Measurements from ENCODE around the gene HS2ST1. TPM values are rescaled to one million over a fixed set of nuclear protein-coding genes. Genes with fewer than 3 reads are reported as not detected.
A peak's percentile ranks its signal among the peaks of the same experiment; 100 is the strongest.

The HS2ST1 gene
- total RNA-seq, 1 experiment from 2014 or later = 45.8 TPM

DNA sequence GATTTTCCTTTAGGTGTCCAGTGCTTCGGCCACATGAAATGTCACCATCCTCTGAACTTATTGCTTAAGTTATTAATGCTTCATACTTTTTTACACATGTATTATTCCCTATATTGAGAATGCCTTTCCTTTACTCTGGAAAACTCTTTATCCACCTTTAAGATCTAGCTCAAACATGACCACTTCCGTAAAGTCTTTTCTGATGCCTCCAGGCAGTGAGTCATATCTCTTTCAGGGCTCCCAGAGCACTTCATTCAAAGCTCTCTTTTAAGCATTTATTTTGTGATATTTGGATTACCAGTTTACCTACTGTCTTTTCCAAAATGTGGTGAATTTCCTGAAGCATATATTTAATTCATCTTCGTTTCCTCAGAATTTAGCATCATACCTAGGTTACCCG is 178.9 kb downstream of the HS2ST1 start:
- CTCF ChIA-PET = no interaction called here
- intact Hi-C loops (cut with micrococcal nuclease; ENCODE audit: unreplicated experiment) = no loop called here
- Histone ChIP-seq H3K36me3 (ENCODE audit: insufficient read depth, low read length, poor library complexity, severe bottlenecking) (no peaks in the 10 kb centered on the region), H3K9me3 (ENCODE audit: low read depth, low read length, poor library complexity, severe bottlenecking) (no peaks in the 10 kb centered on the region), H3K27me3 (replicated peaks; ENCODE audit: insufficient read depth, low read depth, low read length, poor library complexity) (no peaks in the 10 kb centered on the region), H3K27ac (ENCODE audit: low read depth, low read length, poor library complexity, severe bottlenecking) (no peak overlapping the region), H3K4me3 (ENCODE audit: low read depth, low read length, poor library complexity, severe bottlenecking) (no peak overlapping the region), H3K4me1 (ENCODE audit: insufficient read depth, low read length, poor library complexity, severe bottlenecking) (peaks cover 16% of the 10 kb centered on the region)
- POLR2A ChIA-PET (ENCODE audit: low non-redundant PET) = no interaction called here
- TF ChIP-seq EZH2 (IDR thresholded peaks at IDR 0.05; ENCODE audit: borderline replicate concordance, low read depth, low read length, poor library complexity, severe bottlenecking) = no peak
- TF ChIP-seq, protein P1, sequence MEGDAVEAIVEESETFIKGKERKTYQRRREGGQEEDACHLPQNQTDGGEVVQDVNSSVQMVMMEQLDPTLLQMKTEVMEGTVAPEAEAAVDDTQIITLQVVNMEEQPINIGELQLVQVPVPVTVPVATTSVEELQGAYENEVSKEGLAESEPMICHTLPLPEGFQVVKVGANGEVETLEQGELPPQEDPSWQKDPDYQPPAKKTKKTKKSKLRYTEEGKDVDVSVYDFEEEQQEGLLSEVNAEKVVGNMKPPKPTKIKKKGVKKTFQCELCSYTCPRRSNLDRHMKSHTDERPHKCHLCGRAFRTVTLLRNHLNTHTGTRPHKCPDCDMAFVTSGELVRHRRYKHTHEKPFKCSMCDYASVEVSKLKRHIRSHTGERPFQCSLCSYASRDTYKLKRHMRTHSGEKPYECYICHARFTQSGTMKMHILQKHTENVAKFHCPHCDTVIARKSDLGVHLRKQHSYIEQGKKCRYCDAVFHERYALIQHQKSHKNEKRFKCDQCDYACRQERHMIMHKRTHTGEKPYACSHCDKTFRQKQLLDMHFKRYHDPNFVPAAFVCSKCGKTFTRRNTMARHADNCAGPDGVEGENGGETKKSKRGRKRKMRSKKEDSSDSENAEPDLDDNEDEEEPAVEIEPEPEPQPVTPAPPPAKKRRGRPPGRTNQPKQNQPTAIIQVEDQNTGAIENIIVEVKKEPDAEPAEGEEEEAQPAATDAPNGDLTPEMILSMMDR (conservative IDR thresholded peaks at IDR 0.05; ENCODE audit: low read depth, low read length) = no peak
- BruUV-seq (replicated peaks) = no TSS peak
- DNase-seq (ENCODE audit: low spot score) = peak; percentile 18

DNA sequence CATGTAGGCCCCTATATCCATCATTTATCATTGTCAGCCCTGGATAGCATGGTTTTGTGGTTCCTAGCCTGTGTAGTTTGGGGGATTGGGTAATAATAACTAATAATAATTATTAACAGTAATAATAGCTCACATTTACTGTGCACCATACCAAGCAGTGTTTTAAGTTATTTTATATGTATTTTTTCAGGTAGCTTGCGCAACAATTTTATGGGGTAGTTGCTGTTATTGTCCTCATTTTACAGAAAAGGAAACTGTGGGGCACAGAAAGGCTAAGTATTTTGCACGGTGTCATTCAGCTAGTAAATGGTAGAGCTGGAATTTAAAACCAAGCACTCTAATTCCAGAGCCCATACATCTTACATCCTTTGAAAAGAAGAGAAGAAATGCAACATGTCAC is 179.8 kb downstream of the HS2ST1 start:
- no peaks in the 10 kb centered on the region for H3K9me3 ChIP-seq (ENCODE audit: low read depth, low read length, poor library complexity, severe bottlenecking)
- POLR2A ChIA-PET (ENCODE audit: low non-redundant PET) = no interaction called here
- TF ChIP-seq, protein P1 (conservative IDR thresholded peaks at IDR 0.05; ENCODE audit: low read depth, low read length) = no peak
- TF ChIP-seq EZH2 (IDR thresholded peaks at IDR 0.05; ENCODE audit: borderline replicate concordance, low read depth, low read length, poor library complexity, severe bottlenecking) = no peak
- no peak overlapping the region for H3K4me3 ChIP-seq (ENCODE audit: low read depth, low read length, poor library complexity, severe bottlenecking)
- BruUV-seq (replicated peaks) = no TSS peak
- H3K36me3 ChIP-seq (ENCODE audit: insufficient read depth, low read length, poor library complexity, severe bottlenecking) = no peaks in the 10 kb centered on the region
- DNase-seq (ENCODE audit: low spot score) = no peak
- H3K27me3 ChIP-seq (replicated peaks; ENCODE audit: insufficient read depth, low read depth, low read length, poor library complexity) = no peaks in the 10 kb centered on the region
- intact Hi-C loops (cut with micrococcal nuclease; ENCODE audit: unreplicated experiment) = no loop called here
- peaks cover 16% of the 10 kb centered on the region for H3K4me1 ChIP-seq (ENCODE audit: insufficient read depth, low read length, poor library complexity, severe bottlenecking)
- H3K27ac ChIP-seq (ENCODE audit: low read depth, low read length, poor library complexity, severe bottlenecking) = no peak overlapping the region
- CTCF ChIA-PET = no interaction called here

DNA sequence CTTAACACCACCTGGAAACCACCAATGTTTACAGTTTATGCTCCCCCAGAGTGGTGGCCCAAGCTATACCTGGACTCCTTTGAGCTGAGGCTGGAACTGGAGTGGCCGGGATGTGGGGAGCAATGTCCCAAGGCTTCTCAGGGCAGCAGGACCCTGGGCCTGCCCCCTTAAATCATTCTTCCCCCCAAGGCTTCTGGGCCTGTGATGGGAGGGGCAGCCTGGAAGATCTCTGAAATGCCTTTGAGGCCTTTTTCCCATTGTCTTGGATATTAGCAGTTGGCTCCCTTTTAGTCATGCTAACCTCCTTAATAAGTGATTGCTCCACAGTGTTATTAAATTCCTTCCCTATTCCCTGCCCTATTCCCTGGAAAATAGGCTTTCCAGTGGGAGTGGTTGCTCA is 185.8 kb downstream of the HS2ST1 start:
- no peak overlapping the region for H3K27ac ChIP-seq (ENCODE audit: low read depth, low read length, poor library complexity, severe bottlenecking)
- no TSS peak for BruUV-seq (replicated peaks)
- H3K4me3 ChIP-seq (ENCODE audit: low read depth, low read length, poor library complexity, severe bottlenecking) = no peak overlapping the region
- H3K9me3 ChIP-seq (ENCODE audit: low read depth, low read length, poor library complexity, severe bottlenecking) = no peaks in the 10 kb centered on the region
- no peaks in the 10 kb centered on the region for H3K4me1 ChIP-seq (ENCODE audit: insufficient read depth, low read length, poor library complexity, severe bottlenecking)
- TF ChIP-seq, protein P1 (conservative IDR thresholded peaks at IDR 0.05; ENCODE audit: low read depth, low read length) = no peak
- no peak for TF ChIP-seq EZH2 (IDR thresholded peaks at IDR 0.05; ENCODE audit: borderline replicate concordance, low read depth, low read length, poor library complexity, severe bottlenecking)
- ChIA-PET CTCF (no interaction called here), POLR2A (ENCODE audit: low non-redundant PET) (no interaction called here)
- H3K36me3 ChIP-seq (ENCODE audit: insufficient read depth, low read length, poor library complexity, severe bottlenecking) = no peaks in the 10 kb centered on the region
- no peaks in the 10 kb centered on the region for H3K27me3 ChIP-seq (replicated peaks; ENCODE audit: insufficient read depth, low read depth, low read length, poor library complexity)
- intact Hi-C loops (cut with micrococcal nuclease; ENCODE audit: unreplicated experiment) = no loop called here
- no peak for DNase-seq (ENCODE audit: low spot score)

Data from A673 (cell line).